OCI-LY1 (cell line): ENCODE data around the gene SLC17A9.

Experiments
- CTCF ChIP-seq: fragments of 200-600 bp; sonication (generic), shearing (Covaris generic); IDR thresholded peaks from 2 replicates; pipeline ENCODE4 v1.5.1; 2017; ENCODE audit warnings: mild to moderate bottlenecking, antibody characterized with exemption, low read length, moderate library complexity, mixed read lengths
- EZH2 ChIP-seq: fragments of 200-600 bp; sonication (generic), shearing (Covaris generic); IDR thresholded peaks from 2 replicates; pipeline ENCODE4 v1.8.0; 2017; ENCODE audit warnings: borderline replicate concordance, mixed run types, mild to moderate bottlenecking, antibody characterized with exemption, low read length, moderate library complexity, mixed read lengths

GRCh38 chr20:62991863-62992262, 39.4 kb downstream of the SLC17A9 start:
- TF ChIP-seq CTCF = no peak
- TF ChIP-seq EZH2 = no peak
